ENCODE results near the gene PTPRA. TPM values are rescaled to one million over a fixed set of nuclear protein-coding genes. Genes with fewer than 3 reads are reported as not detected.
"Not testable (repeated sequence)": the region's sequence is repeated elsewhere in the genome, so short reads cannot be mapped to it uniquely, and the experiment has no call there.

The PTPRA gene
- total and polyA plus RNA-seq, 9 donors = 37.4 to 60.5 (median 45.7) TPM

DNA sequence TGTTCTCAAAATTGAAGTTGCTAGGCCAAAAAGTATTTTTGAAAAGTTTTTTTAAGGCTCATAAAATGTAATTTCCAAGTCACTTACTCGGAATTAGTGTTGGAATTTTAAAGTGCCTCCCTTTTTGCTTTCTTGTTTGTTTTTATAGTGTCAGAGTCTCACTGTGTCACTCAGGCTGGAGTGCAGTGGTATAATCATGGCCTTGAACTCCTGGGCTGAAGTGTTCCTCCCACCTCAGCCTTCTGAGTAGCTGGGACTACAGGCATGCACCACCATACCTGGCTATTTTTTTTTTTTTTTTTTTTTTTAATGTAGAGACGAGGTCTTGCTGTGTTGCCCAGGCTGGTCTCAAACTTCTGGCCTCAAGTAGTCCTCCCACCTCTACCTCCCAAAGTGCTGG, 130.1 kb downstream of the PTPRA start:
- WGBS (ENCODE audit: insufficient coverage) = no CpG with 5 or more reads among the region's 2 CpGs
- Histone ChIP-seq H3K9me3 (replicated peaks; ENCODE audit: control insufficient read depth, low read depth, low read length) (no peaks in the 10 kb centered on the region), H3K36me3 (ENCODE audit: control insufficient read depth, insufficient read depth, low read length) (peaks cover 26% of the 10 kb centered on the region), H3K27ac (ENCODE audit: low read length) (no peak overlapping the region), H3K27me3 (ENCODE audit: control insufficient read depth, insufficient read depth, low read length) (no peaks in the 10 kb centered on the region), H3K4me3 (ENCODE audit: low read length) (no peak overlapping the region), H3K4me1 (ENCODE audit: control insufficient read depth, insufficient read depth, low read length) (no peaks in the 10 kb centered on the region)
- DNase-seq = no peak

DNA sequence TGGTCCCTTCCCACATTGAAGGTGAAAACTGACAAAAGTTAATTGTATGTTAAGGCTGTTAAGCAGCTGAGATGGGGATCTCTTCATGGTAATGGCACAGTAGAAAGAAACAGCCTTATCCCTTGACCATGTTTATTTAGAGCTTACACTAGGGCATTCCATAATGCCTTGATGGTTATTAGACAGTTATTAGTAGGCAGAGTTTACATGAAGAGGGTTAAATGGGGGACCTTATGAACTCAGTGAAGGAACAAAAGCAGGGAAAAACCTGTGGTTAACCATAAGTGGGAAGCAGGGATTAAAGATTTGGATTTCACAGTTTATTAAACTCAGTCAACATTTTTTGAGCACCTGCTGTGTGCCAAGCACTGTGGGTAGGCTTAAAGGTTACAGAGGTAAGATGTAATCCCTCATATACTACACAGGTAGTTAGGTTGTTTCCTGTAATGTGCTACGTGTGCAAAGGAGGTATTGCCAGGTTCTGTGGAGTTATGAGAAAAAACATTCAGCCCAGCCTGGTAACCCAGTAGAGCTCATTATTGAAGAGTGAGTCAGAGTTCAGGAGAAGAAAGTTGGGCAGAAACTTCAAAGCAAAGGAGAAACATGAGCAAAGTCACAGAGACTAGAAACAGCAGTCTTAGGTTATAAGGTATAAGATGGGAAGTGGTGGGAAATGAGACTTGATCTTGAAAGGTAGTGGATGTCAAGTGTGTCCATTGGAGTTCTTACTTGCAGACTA, 137.9 kb downstream of the PTPRA start:
- Histone ChIP-seq H3K36me3 (ENCODE audit: control insufficient read depth, insufficient read depth, low read length) (peaks cover 43% of the 10 kb centered on the region), H3K9me3 (replicated peaks; ENCODE audit: control insufficient read depth, low read depth, low read length) (no peaks in the 10 kb centered on the region), H3K4me3 (ENCODE audit: low read length) (no peak overlapping the region), H3K27me3 (ENCODE audit: control insufficient read depth, insufficient read depth, low read length) (no peaks in the 10 kb centered on the region), H3K4me1 (ENCODE audit: control insufficient read depth, insufficient read depth, low read length) (no peaks in the 10 kb centered on the region), H3K27ac (ENCODE audit: low read length) (no peak overlapping the region)
- no peak for DNase-seq
- WGBS (ENCODE audit: insufficient coverage) = 71% methylated on average over 1 of the region's 1 CpG

DNA sequence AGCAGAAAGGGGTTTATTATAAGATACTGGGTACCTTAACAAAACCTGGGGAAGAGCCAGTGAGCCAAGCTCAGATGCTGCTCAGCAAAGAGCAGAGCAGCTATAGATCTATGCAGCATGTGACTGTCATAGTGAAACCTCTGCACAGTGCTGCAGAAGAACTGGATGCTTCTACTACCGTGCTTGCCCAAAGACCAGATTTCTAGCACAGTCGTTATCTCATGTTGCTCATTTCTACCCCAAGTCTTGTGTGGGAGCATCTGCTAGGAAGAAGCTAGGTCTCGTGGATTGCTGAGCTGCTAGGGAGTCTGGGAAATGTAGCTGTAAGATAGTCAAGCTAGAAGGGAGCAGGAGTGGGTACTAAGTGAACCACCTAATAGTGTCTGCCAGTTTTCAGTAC, 138.5 kb downstream of the PTPRA start:
- 100% methylated on average over 1 of the region's 3 CpGs for WGBS (ENCODE audit: insufficient coverage)
- Histone ChIP-seq H3K27ac (ENCODE audit: low read length) (no peak overlapping the region), H3K36me3 (ENCODE audit: control insufficient read depth, insufficient read depth, low read length) (peaks cover 41% of the 10 kb centered on the region)

DNA sequence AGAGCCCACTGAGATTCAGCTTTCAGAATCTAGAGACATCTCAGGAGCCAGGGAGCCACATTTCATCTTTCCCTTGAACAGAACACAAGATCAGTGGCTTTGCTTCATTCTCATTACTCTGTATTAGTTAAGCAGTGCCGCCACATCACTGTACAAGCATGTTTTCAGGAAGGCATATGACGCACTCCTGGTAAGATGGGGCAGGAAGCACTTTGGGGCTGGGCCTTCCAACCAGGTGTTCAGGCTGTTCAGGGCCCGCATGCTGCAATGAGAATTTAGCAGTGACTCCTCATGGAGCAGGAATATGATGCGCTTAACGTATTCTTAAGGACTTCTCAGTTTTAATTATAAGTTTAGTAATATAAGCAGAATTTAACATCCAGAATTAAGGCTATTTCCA, 140.5 kb downstream of the PTPRA start:
- no peaks in the 10 kb centered on the region for H3K27me3 ChIP-seq (ENCODE audit: control insufficient read depth, insufficient read depth, low read length)
- H3K36me3 ChIP-seq (ENCODE audit: control insufficient read depth, insufficient read depth, low read length) = peaks cover 40% of the 10 kb centered on the region
- H3K4me1 ChIP-seq (ENCODE audit: control insufficient read depth, insufficient read depth, low read length) = no peaks in the 10 kb centered on the region
- 100% methylated on average over 2 of the region's 5 CpGs for WGBS (ENCODE audit: insufficient coverage)
- no peak overlapping the region for H3K27ac ChIP-seq (ENCODE audit: low read length)
- H3K9me3 ChIP-seq (replicated peaks; ENCODE audit: control insufficient read depth, low read depth, low read length) = no peaks in the 10 kb centered on the region
- H3K4me3 ChIP-seq (ENCODE audit: low read length) = no peak overlapping the region
- no peak for DNase-seq

More for the DNA sequence above, 138.5 kb downstream of the PTPRA start:
- Histone ChIP-seq H3K27me3 (ENCODE audit: control insufficient read depth, insufficient read depth, low read length) (no peaks in the 10 kb centered on the region), H3K4me1 (ENCODE audit: control insufficient read depth, insufficient read depth, low read length) (no peaks in the 10 kb centered on the region), H3K4me3 (ENCODE audit: low read length) (no peak overlapping the region), H3K9me3 (replicated peaks; ENCODE audit: control insufficient read depth, low read depth, low read length) (no peaks in the 10 kb centered on the region)
- DNase-seq = no peak

DNA sequence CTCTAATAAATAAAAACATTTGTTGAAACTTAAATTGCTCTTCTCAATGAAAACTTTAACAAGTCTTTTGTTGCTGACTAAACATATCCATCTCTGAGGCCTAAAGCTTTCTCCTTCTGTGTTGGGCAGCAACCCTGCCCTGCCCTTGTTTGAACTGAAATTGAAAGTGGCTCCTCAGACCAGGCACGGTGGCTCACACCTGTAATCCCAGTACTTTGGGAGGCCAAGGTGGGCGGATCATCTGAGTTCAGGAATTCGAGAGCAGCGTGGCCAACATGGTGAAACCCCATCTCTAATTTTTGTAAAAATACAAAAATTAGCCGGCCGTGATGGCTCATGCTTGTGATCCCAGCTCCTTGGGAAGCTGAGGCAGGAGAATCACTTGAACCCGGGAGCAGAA, 140.9 kb downstream of the PTPRA start:
- Histone ChIP-seq H3K9me3 (replicated peaks; ENCODE audit: control insufficient read depth, low read depth, low read length) (no peaks in the 10 kb centered on the region), H3K27ac (ENCODE audit: low read length) (no peak overlapping the region), H3K4me3 (ENCODE audit: low read length) (no peak overlapping the region), H3K4me1 (ENCODE audit: control insufficient read depth, insufficient read depth, low read length) (no peaks in the 10 kb centered on the region), H3K36me3 (ENCODE audit: control insufficient read depth, insufficient read depth, low read length) (peaks cover 40% of the 10 kb centered on the region), H3K27me3 (ENCODE audit: control insufficient read depth, insufficient read depth, low read length) (no peaks in the 10 kb centered on the region)
- 96% methylated on average over 5 of the region's 7 CpGs for WGBS (ENCODE audit: insufficient coverage)
- DNase-seq = no peak

DNA sequence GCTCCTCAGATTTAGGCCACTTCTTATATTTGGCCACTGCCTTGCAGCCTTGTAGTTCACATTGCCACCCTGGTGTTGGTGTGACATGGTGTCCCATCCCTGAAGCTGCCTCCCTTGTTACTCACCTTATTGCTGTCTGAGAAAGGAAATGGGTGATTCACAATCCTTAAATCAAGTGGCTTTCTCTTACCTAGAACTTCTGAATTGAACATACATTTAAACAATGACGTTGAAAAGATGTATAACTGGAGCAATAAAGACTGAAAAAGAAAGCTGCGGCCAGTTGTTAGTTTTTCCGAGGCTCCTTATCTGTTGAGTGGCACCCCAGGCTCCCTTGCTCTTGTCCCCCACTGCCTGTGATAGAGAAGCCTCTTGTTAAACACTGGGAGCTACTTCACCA, 141.4 kb downstream of the PTPRA start:
- H3K4me3 ChIP-seq (ENCODE audit: low read length) = no peak overlapping the region
- H3K4me1 ChIP-seq (ENCODE audit: control insufficient read depth, insufficient read depth, low read length) = no peaks in the 10 kb centered on the region
- no peaks in the 10 kb centered on the region for H3K27me3 ChIP-seq (ENCODE audit: control insufficient read depth, insufficient read depth, low read length)
- H3K36me3 ChIP-seq (ENCODE audit: control insufficient read depth, insufficient read depth, low read length) = peaks cover 37% of the 10 kb centered on the region
- WGBS (ENCODE audit: insufficient coverage) = 83% methylated on average over 1 of the region's 3 CpGs
- no peaks in the 10 kb centered on the region for H3K9me3 ChIP-seq (replicated peaks; ENCODE audit: control insufficient read depth, low read depth, low read length)
- no peak for DNase-seq
- H3K27ac ChIP-seq (ENCODE audit: low read length) = no peak overlapping the region

DNA sequence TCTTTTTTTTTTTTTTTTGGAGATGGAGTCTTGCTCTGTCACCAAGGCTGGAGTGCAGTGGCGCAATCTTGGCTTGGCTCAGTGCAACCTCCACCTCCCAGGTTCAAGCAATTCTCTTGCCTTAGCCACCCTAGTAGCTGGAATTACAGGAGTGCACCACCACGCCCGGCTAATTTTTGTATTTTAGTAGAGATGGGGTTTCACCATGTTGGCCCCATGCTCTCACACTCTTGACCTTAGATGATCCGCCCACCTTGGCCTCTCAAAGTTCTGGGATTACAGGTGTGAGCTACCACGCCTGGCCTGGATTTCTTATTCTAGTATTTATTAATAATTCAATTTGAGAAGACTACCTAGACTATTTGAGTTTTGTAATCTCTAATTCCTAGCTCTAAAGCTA, 142.0 kb downstream of the PTPRA start:
- not testable (repeated sequence) for H3K4me1 ChIP-seq (ENCODE audit: control insufficient read depth, insufficient read depth, low read length); H3K27me3 ChIP-seq (ENCODE audit: control insufficient read depth, insufficient read depth, low read length); DNase-seq; H3K27ac ChIP-seq (ENCODE audit: low read length); H3K4me3 ChIP-seq (ENCODE audit: low read length); H3K9me3 ChIP-seq (replicated peaks; ENCODE audit: control insufficient read depth, low read depth, low read length)
- no CpG with 5 or more reads among the region's 5 CpGs for WGBS (ENCODE audit: insufficient coverage)
- peaks cover 36% of the 10 kb centered on the region for H3K36me3 ChIP-seq (ENCODE audit: control insufficient read depth, insufficient read depth, low read length)

DNA sequence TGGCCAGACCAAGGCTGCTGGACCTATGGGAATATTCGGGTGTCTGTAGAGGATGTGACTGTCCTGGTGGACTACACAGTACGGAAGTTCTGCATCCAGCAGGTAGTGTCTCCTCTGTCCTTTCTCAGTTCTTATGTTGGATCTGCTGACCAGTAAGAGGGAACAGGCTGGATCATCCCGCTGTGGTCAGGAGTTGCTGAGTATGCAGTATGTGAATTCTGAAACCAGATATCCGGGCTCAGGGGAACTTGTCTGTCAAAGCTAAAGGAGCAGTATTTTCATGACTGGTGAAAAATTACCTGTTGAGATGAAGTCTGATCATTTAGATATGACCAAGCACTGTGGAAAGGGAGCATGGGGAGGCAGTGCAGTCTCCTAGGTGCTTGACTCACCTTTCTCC, 148.0 kb downstream of the PTPRA start:
- H3K9me3 ChIP-seq (replicated peaks; ENCODE audit: control insufficient read depth, low read depth, low read length) = no peaks in the 10 kb centered on the region
- H3K27me3 ChIP-seq (ENCODE audit: control insufficient read depth, insufficient read depth, low read length) = no peaks in the 10 kb centered on the region
- no peak for DNase-seq
- no peak overlapping the region for H3K27ac ChIP-seq (ENCODE audit: low read length)
- H3K36me3 ChIP-seq (ENCODE audit: control insufficient read depth, insufficient read depth, low read length) = peaks cover 59% of the 10 kb centered on the region
- 93% methylated on average over 3 of the region's 4 CpGs for WGBS (ENCODE audit: insufficient coverage)
- H3K4me3 ChIP-seq (ENCODE audit: low read length) = no peak overlapping the region
- no peaks in the 10 kb centered on the region for H3K4me1 ChIP-seq (ENCODE audit: control insufficient read depth, insufficient read depth, low read length)

DNA sequence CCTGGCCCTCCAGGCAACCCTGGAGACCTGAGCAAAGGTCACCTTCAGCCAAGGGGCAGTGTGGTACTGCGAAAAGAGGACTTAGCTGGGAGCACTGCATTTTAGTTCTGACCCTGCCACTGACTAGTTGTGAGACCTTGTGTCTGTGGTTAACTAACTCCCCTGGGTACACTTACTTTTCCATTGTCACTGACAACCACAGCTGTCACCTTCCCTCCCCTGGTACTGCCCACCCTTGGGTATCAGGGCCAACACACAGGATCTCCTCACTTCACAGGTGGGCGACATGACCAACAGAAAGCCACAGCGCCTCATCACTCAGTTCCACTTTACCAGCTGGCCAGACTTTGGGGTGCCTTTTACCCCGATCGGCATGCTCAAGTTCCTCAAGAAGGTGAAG, 148.5 kb downstream of the PTPRA start:
- no peaks in the 10 kb centered on the region for H3K4me1 ChIP-seq (ENCODE audit: control insufficient read depth, insufficient read depth, low read length)
- H3K36me3 ChIP-seq (ENCODE audit: control insufficient read depth, insufficient read depth, low read length) = peaks cover 62% of the 10 kb centered on the region
- no peak overlapping the region for H3K27ac ChIP-seq (ENCODE audit: low read length)
- DNase-seq = no peak
- no peak overlapping the region for H3K4me3 ChIP-seq (ENCODE audit: low read length)
- WGBS (ENCODE audit: insufficient coverage) = 98% methylated on average over 5 of the region's 5 CpGs
- H3K27me3 ChIP-seq (ENCODE audit: control insufficient read depth, insufficient read depth, low read length) = no peaks in the 10 kb centered on the region
- no peaks in the 10 kb centered on the region for H3K9me3 ChIP-seq (replicated peaks; ENCODE audit: control insufficient read depth, low read depth, low read length)

DNA sequence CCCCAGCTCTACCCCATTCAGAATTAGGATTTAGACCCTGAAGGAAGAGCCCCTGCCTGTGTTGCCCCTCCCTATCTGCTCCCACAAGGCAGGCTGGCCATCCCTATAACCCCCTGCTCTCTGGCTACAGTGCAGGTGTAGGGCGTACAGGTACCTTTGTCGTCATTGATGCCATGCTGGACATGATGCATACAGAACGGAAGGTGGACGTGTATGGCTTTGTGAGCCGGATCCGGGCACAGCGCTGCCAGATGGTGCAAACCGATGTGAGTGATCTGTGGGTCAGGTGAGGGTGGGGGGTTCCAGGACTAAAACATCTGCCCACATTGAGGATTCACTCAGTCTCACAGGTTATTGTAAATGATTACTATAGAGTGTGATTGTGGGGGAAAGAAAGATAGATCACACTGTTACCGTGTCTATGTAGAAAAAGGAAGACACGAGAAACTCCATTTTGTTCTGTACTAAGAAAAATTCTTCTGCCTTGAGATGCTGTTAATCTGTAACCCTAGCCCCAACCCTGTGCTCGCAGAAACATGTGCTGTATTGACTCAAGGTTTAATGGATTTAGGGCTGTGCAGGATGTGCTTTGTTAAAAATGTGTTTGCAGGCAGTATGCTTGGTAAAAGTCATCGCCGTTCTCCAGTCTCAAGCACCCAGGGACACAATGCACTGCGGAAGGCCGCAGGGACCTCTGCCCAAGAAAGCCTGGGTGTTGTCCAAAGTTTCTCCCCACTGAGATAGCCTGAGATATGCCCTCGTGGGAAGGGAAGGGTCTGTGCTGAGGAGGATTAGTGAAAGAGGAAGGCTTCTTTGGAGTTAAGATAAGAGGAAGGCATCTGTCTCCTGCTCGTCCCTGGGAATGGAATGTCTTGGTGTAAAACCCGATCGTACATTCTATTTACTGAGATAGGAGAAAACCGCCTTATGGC, 149.5 kb downstream of the PTPRA start:
- DNase-seq; H3K9me3 ChIP-seq (replicated peaks; ENCODE audit: control insufficient read depth, low read depth, low read length); H3K27ac ChIP-seq (ENCODE audit: low read length); H3K27me3 ChIP-seq (ENCODE audit: control insufficient read depth, insufficient read depth, low read length); H3K4me3 ChIP-seq (ENCODE audit: low read length); H3K4me1 ChIP-seq (ENCODE audit: control insufficient read depth, insufficient read depth, low read length): not testable (repeated sequence)
- 96% methylated on average over 14 of the region's 20 CpGs for WGBS (ENCODE audit: insufficient coverage)
- peaks cover 64% of the 10 kb centered on the region for H3K36me3 ChIP-seq (ENCODE audit: control insufficient read depth, insufficient read depth, low read length)
